Muscle of leg (tissue), 11 donors: ENCODE data around the gene WBP2. TPM values are rescaled to one million over a fixed set of nuclear protein-coding genes. Genes with fewer than 3 reads are reported as not detected.
"Not testable (repeated sequence)": the region's sequence is repeated elsewhere in the genome, so short reads cannot be mapped to it uniquely, and the experiment has no call there.

ENCODE experiments used
- DNase-seq: peaks from one replicate; pipeline ENCODE4 v3.0.0; 2013
- H3K27ac ChIP-seq: one replicate; pipeline ENCODE4 v1.5.1; 2013; ENCODE audit warnings: mild to moderate bottlenecking, low read length, control low read depth
- H3K27me3 ChIP-seq: one replicate; pipeline ENCODE4 v1.6.1; 2013; ENCODE audit warnings: low read length; ENCODE audit not compliant: control insufficient read depth, insufficient read depth
- H3K36me3 ChIP-seq: one replicate; pipeline ENCODE4 v1.6.1; 2013; ENCODE audit warnings: low read length; ENCODE audit not compliant: control insufficient read depth, insufficient read depth
- H3K4me1 ChIP-seq: one replicate; pipeline ENCODE4 v1.6.1; 2013; ENCODE audit warnings: low read length; ENCODE audit not compliant: control insufficient read depth, insufficient read depth
- H3K4me3 ChIP-seq: one replicate; pipeline ENCODE4 v1.5.1; 2013; ENCODE audit warnings: low read length, control low read depth
- H3K9me3 ChIP-seq: replicated peaks from 2 replicates; pipeline ENCODE4 v1.6.1; 2013; ENCODE audit warnings: low read depth, low read length; ENCODE audit not compliant: control insufficient read depth
- WGBS: methylation state at CpG from one replicate; pipeline ENCODE4 v1.1.5; 2013; ENCODE audit warnings: missing lambda C conversion rate; ENCODE audit not compliant: insufficient coverage; 5-methylcytosine and 5-hydroxymethylcytosine counted together
- polyA plus RNA-seq, 8 donors: library from polyadenylated mRNA; unstranded; fragments of 120-200 nt; gene quantifications; one replicate each; pipeline versions ENCODE4 v1.2.1 to v1.2.3, GENCODE V29; 2013; ENCODE audit warnings: inconsistent platforms in 1 of 8, low replicate concordance in 1 of 8; ENCODE audit not compliant: insufficient read length in 8 of 8, insufficient read depth in 1 of 8
- total RNA-seq: library from RNA; stranded (reverse); fragments of 120-200 nt; gene quantifications from one replicate; pipeline ENCODE4 v1.2.4, GENCODE V29; 2013

WBP2 gene
- total and polyA plus RNA-seq, 9 donors, result 16.0 to 64.1 (median 59.1) TPM

- H3K4me3 ChIP-seq, H3K36me3 ChIP-seq, H3K27me3 ChIP-seq, DNase-seq, H3K9me3 ChIP-seq: not testable (repeated sequence)
- peaks cover 51% of the 10 kb centered on the region for H3K4me1 ChIP-seq
- 81% methylated on average over 5 of the region's 12 CpGs for WGBS
- H3K27ac ChIP-seq, result peak overlapping the region; percentile 93
These were observed 13.7 kb upstream of the WBP2 start for GRCh38 chr17:75868730-75869281.

GRCh38 chr17:75865404-75866188 is 10.5 kb upstream of the WBP2 start:
- Histone ChIP-seq H3K27ac (peak overlapping the region; percentile 94), H3K4me1 (peaks cover 31% of the 10 kb centered on the region)
- 68% methylated on average over 11 of the region's 17 CpGs for WGBS
- H3K4me3 ChIP-seq, DNase-seq, H3K36me3 ChIP-seq, H3K27me3 ChIP-seq, H3K9me3 ChIP-seq: not testable (repeated sequence)

- not testable (repeated sequence) for H3K4me3 ChIP-seq, DNase-seq, H3K27me3 ChIP-seq, H3K36me3 ChIP-seq, H3K9me3 ChIP-seq
- H3K27ac ChIP-seq, result peak overlapping the region; percentile 94
- peaks cover 25% of the 10 kb centered on the region for H3K4me1 ChIP-seq
- whole genome bisulfite sequencing, result 51% methylated on average over 2 of the region's 4 CpGs
These were observed 9.8 kb upstream of the WBP2 start for GRCh38 chr17:75864887-75865286.

- H3K4me3 ChIP-seq, result no peak overlapping the region
- DNase-seq, result peak; percentile 95
- 0% methylated on average over 4 of the region's 8 CpGs for WGBS
These were observed 9.3 kb upstream of the WBP2 start for GRCh38 chr17:75864448-75864871.

GRCh38 chr17:75861927-75862317 is 6.8 kb upstream of the WBP2 start:
- H3K27me3 ChIP-seq, result no peaks in the 10 kb centered on the region
- no peaks in the 10 kb centered on the region for H3K36me3 ChIP-seq
- no peak overlapping the region for H3K4me3 ChIP-seq
- no peak for DNase-seq
- H3K27ac ChIP-seq, result no peak overlapping the region
- no peaks in the 10 kb centered on the region for H3K9me3 ChIP-seq
- WGBS, result 83% methylated on average over 7 of the region's 9 CpGs
- H3K4me1 ChIP-seq, result peaks cover 15% of the 10 kb centered on the region

More at GRCh38 chr17:75864448-75864871, 9.3 kb upstream of the WBP2 start:
- Histone ChIP-seq H3K27ac (peak overlapping the region; percentile 94), H3K4me1 (peaks cover 21% of the 10 kb centered on the region), H3K27me3 (no peaks in the 10 kb centered on the region), H3K9me3 (no peaks in the 10 kb centered on the region), H3K36me3 (no peaks in the 10 kb centered on the region)

GRCh38 chr17:75859358-75859757 is 4.2 kb upstream of the WBP2 start:
- H3K27me3 ChIP-seq, H3K36me3 ChIP-seq, DNase-seq, H3K4me3 ChIP-seq, H3K27ac ChIP-seq, H3K9me3 ChIP-seq: not testable (repeated sequence)
- H3K4me1 ChIP-seq, result peaks cover 17% of the 10 kb centered on the region
- WGBS, result 92% methylated on average over 6 of the region's 10 CpGs

- Histone ChIP-seq H3K4me1 (peaks cover 23% of the 10 kb centered on the region), H3K4me3 (peak overlapping the region; percentile 96), H3K36me3 (peaks cover 7% of the 10 kb centered on the region), H3K9me3 (no peaks in the 10 kb centered on the region), H3K27me3 (no peaks in the 10 kb centered on the region), H3K27ac (peak overlapping the region; percentile 99)
- WGBS, result under 1% methylated on average over 16 of the region's 24 CpGs
- DNase-seq, result peak; percentile 54
These were observed 1.1 kb upstream of the WBP2 start for GRCh38 chr17:75856062-75856756.

GRCh38 chr17:75854881-75855309 is 240 bp downstream of the WBP2 start:
- Histone ChIP-seq H3K4me1 (peaks cover 24% of the 10 kb centered on the region), H3K27ac (peak overlapping the region; percentile 93), H3K36me3 (peaks cover 16% of the 10 kb centered on the region), H3K4me3 (peak overlapping the region; percentile 60), H3K27me3 (no peaks in the 10 kb centered on the region), H3K9me3 (no peaks in the 10 kb centered on the region)
- 0% methylated on average over 16 of the region's 19 CpGs for WGBS
- DNase-seq, result no peak

- Histone ChIP-seq H3K4me3 (peak overlapping the region; percentile 60), H3K9me3 (no peaks in the 10 kb centered on the region), H3K36me3 (peaks cover 23% of the 10 kb centered on the region), H3K27ac (peak overlapping the region; percentile 93), H3K4me1 (peaks cover 31% of the 10 kb centered on the region), H3K27me3 (no peaks in the 10 kb centered on the region)
- 45% methylated on average over 3 of the region's 7 CpGs for WGBS
- peak; percentile 54 for DNase-seq
These were observed 910 bp downstream of the WBP2 start for GRCh38 chr17:75854101-75854748.

- Histone ChIP-seq H3K27ac (no peak overlapping the region), H3K9me3 (no peaks in the 10 kb centered on the region), H3K4me3 (no peak overlapping the region), H3K4me1 (peaks cover 39% of the 10 kb centered on the region), H3K27me3 (no peaks in the 10 kb centered on the region), H3K36me3 (peaks cover 30% of the 10 kb centered on the region)
- no peak for DNase-seq
- 92% methylated on average over 2 of the region's 7 CpGs for WGBS
These were observed 1.7 kb downstream of the WBP2 start for GRCh38 chr17:75853433-75853832.
